GM21526 (cell line): ENCODE results near the gene RASSF8.

ENCODE experiments used
- ATAC-seq: cut with Tn5 transposase; IDR thresholded peaks from one replicate; pipeline ENCODE4 v1.9.1; 2021; ENCODE audit warnings: moderate library complexity; ENCODE audit not compliant: unreplicated experiment, low FRiP score

The RASSF8 gene

DNA sequence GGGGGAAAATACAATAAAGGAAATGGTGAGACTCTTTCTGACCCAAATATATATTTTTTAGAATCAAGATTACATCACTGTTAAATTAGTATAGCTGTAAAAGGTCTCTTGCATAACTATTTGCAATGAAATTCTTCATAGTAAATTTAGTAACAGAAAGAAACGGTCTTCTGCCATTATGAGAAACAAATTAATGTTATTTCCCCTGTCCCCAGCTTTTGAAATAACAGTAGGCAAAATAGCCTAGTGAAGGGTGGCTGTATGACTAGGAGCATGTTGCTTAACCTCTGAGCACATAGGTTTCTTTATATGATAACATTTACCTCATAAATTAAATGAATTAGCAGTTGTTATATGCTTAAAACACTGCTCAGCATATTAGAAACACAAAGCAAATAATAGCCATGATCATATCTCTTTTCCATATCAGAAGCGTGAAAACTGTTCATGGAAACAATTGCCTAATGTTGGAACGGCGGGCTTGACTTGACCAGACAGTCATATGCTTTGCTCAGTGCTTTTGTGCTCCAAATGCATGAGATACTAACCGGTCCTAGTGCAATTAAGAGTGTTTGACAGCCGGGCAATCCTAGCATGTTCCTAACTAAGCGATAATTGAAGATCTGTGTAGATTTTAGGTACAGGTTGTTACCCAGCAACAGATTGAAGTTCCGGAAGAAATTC, 142.3 kb downstream of the RASSF8 start:
- ATAC-seq: no peak

DNA sequence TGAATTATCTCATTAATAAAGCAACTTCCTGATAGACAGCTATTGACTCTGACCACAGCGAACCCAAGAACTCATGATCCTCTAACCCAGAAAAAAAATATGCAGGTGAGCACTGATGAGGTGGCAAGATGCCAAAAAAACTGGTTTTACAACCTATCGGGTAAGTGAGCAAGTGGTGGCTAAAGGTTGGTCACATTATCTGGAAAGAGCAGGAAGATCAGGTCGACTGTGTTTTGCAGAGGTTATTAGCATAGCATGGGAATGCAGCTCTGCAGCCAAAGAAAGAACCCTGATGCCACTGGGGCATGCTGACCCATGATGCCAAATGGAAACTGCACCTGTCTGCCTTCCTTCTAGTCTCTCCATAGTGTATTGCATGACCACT, 142.9 kb downstream of the RASSF8 start:
- no peak for ATAC-seq

DNA sequence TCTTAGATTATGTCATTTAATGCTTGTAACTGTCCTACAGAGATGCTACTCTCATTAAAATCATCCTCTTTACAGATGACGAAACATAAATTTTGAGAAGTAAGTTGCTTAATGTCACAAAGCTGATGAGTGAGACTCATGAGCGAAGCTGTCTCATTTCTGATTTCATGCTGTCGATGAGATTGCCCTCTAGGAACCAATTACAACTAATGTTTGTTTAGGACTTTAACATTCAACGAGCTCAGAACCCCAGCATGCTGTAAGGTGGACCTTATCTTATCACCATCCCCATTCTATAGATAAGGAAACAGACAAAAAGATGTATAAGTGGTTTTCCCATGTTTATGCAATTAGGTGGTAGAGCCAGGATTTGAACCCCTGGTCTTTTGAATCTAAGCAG, 143.3 kb downstream of the RASSF8 start:
- no peak for ATAC-seq

DNA sequence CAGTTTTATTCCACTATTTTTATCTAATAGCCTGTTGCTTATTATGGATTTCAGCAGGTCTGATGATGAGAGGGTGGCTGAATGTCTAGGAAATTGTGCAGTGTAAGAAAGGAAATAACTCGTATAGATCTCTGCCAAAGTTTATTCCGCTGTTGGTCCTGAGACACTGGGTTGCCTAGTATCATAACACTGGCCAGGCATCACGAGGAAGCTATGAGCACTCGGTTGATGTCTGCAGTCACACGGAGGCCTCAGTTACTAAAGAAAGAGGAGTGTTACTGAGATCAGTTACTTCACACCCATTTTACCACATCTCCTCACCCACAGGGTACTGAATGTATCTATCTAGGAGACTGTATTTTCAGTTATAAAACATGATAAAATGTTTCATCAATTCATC, 144.5 kb downstream of the RASSF8 start:
- ATAC-seq: no peak

DNA sequence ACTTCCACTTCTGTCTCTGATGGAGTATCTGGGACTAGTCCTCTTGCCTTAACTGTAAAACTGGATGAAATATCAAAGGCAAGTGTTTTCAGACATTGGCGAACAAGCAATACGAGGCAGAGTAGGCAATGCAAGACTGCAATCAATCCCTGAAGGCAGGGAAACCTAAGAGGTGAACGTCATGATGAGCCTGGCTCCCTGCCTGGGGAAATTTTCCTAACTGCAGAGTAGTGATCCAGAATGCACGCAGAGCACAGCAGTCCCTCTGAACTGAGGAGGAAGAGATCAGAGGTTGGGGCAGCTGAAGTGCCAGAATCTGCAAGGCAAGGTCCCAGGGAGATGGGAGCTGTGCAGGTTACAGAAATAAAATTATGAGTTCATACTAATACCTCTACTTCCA, 147.9 kb downstream of the RASSF8 start:
- no peak for ATAC-seq

DNA sequence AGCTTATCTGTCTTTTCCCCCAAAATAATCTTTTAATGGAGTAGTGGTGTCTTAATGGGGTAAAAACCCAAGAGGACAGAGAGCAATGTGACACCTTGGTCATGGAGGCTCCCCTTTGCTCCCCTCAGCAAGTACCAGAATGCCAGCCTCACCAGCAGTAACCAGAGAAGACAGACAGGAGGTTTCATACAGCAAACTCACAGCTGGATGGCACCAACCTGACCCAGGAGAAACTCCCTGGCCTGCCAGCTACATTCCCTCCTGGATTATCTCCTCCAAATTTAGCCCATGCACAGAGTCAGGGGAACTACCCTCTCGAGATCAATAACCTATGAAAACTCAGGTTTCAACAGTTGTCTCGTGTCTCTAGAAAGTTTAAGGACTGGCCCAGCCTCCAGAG, 150.4 kb downstream of the RASSF8 start:
- no peak for ATAC-seq

DNA sequence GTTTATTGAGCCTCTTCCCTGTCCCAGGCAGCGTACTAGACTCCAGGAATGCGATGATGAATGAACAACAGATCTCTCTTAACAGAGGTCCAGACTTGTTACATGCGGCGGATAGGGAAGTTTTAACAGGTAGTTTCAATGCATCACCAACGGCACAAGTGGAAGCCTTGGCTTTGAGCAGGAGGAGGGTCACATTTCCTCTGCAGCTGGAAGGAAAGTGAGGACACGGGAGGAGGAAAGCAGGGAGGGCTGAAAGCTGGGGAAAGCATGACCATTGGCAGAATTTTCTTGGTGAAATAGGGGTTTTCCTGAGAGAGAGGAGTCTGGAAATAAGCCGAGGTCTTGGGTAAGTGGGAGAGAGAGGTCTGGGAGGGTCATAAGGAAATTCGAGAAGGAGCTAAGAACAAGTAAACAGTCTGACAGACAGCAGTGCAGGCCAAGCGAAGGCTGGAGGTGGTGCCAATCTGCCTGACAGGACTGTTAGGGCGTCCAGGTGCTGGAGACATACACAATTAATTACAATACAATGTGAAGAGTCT, 150.9 kb downstream of the RASSF8 start:
- no peak for ATAC-seq

DNA sequence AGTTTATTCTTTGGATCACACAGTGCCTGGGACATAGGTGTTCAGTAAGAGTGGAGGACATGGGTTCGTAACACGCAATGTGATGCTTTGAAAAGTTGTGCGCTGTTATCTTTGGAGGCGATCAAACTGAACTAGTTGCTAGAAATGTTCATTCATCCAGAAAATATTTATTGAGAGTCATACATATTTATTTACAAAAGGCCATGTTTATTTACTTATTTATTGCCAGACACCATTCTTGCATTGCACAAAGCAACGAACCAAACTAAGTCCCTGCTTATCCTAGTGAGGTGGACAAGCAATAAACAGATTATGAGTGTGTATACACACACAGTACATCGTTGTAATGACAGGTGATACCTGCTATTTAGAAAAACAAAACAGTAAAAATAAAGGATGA, 153.8 kb downstream of the RASSF8 start:
- ATAC-seq: no peak

DNA sequence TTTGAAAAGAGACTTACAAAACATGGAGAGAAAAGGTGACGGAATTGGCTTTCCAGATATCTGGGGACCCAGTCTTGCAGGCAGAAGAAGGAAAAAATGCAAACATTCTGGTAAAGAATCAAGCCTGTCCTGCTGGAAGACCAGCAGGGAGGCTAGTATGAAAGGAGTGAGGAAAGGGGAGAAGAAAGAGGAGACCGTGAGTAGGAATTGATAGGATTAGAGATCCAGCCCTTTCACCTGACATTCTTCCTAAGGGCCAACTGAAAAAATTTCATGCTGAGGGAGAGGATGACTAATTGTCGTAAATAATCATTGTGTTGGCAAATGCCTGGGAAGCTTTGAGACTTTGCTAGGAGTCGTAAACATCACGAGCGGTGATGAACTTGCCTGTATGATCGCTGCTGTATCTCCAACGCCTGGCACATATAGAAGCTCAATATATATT, 154.2 kb downstream of the RASSF8 start:
- no peak for ATAC-seq

DNA sequence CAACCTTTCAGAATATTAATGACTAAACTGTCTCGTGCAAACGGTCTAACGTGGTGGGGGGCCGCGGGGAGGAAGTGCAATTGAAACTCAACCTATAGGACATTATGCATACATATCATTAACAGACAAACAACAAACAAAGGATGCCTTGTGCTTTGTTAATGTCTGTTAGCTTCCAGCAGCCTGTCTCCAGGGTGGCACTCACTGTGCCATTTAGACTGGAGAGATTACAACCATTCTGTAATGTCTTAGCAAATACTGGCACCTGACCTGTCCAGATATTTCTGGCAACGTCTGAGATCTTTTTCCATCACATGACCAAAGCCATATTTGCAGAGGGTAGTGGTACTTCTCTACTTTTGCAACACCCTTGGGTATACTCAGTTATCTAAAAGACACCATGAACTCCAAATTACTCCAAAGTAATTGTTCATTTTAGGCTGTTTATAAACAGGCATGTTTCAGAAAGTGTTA, 154.7 kb downstream of the RASSF8 start:
- no peak for ATAC-seq

DNA sequence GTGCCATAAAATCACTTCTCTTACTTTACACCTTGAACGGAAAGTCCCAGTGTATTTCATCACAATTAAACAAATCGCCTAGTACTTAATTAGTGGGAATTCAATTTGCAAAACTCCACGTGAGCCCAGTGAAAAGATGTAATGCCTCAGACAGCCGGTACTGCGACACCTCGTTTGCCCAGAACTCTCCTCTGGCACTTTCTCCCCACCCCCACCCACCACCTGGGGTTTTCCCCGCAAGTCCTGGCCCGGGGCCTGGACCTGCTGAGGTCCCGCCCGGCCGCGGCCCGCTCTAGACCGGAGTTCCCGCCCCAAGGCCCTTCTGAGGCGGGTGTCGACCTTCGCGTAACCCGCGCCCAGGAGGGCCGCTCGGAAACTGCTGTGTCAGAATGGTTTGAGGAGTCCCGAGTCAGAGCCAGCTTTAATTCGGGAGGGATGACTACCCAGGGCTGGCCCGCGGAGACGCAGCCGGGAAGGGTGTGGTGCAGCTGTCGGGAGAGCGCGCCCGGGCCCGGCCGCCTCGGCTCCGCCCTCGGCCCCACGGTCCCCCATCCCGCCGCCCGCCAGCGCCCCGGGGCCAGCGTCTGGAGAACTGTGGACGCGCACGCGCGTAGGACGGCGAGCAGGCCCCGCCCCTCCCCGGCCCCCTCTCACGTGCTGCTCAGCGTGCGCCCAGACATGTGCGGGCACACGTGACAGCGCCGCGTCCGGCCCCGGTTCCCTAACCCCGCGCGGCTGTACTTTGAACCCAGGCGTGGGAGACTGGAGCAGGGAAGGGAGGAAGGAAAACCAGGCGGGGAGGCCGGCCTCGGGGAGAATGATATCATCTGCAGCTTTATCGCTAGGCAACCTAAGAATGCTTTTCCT, 155.6 kb downstream of the RASSF8 start:
- peak; percentile 79 for ATAC-seq

DNA sequence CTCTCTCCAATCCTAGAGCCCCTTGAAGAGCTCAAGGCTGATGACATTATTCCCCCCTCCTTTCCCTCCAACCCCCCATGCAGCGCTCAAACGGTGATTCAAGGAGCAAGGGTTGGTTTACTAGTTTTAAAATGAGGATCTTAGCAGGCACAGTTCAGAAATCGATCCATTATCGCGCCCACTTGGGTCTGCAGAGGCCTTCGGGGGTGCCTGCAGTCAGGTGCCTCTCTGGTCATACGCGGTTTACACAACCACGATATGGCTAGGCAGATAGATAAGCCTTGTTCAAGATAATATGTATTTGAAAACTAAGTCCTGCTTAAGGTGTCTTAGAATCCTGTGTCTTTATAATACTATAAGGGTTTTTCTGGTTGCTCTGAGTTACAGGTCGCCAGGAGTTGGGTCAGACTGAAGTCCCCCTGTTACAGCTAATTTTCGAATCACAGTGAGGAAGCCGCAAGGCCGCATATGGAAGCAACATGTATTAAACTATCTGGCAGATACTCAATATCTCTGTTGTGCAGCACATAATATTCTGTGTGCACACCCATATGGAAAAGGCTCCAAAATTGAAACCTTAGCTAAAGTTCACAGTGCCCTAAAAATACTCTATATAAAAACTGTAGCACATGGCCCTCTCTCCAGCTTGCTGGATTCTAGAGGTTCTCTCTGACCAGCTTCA, 156.4 kb downstream of the RASSF8 start:
- no peak for ATAC-seq

DNA sequence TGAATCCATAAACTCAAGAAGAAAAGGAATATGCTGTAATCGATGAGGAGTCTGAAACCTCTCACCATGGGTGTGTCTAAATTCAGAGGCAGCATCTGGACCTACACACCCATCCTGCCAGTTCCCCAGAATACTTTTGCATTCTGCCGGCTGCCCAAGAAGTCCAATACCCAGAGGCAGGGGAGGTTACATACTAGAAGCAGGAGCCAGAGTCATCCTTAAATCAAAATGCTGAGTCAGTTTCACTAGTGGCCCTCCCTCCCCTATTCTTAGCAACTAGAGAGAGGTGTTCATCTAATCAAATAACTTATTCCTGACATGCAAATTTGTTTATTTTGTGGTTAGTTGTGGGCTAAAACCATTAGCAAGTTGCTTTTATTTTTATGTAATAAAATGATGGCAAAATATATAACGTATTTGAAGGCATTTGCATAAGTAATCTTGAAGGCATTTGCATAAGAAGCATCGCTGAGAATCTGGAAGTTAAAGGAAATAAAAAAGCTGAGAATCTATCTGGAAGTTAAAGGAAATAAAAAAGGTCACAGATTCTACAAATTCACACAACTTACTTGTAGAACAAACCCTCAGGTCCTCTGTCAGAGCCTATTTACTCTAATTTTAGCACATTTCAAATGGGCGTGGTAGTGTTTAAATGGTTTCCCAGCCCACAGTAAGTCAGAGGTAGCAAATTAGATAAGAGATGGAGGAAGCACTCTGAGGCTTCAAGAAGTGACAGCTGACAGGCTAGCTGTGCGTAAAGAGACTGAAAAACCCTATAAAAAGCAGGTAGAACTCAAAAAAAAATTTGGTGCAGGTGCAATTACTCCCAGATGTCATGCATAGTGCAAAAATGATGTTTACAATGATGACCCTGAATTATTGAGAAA, 158.6 kb downstream of the RASSF8 start:
- ATAC-seq: no peak

DNA sequence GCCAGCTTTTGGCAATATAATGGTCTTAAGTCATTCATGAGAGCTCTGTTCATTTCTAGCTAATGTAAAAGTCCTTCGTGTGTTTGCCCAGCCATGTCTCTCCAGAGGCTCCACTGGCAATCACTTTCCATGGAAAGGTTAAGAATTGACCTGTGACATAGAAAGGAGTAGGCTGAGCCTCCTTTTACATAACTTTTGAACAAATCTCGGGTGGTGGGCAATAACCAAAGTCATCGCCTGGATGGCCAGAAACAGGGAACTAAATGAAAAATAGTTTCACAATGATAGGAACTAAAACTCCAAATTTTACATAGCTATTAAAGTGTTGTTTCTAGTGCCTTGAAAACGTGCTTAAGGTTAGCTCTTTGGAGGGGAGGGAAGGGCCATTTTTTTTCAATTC, 159.8 kb downstream of the RASSF8 start:
- ATAC-seq: no peak

DNA sequence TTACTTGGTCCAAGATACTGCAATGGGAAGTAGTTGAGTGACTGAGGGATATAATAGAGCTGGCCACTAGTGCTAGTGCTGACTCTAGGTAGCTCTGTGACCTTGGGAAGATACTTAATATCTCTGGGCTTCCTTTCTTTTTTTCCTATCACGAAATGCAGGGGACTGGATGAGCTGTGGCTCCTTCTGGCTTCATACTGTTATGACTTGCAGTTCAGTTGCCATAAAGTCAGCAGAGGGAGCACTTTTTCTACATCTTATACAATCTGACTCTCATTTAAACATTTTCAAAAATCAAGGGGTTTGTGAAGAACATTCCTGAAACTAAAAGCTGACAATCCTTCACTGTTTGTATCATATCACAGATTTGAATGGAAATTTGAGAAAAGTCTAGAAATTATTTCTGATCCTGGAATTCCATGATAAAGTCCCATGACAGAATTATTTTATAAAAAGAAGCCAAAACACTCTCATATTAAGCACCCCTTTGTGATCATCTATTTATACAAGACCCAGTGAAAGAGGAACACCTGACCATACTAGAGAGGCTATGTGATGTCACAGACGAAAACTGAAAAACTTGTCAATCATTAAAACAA, 161.0 kb downstream of the RASSF8 start:
- no peak for ATAC-seq

DNA sequence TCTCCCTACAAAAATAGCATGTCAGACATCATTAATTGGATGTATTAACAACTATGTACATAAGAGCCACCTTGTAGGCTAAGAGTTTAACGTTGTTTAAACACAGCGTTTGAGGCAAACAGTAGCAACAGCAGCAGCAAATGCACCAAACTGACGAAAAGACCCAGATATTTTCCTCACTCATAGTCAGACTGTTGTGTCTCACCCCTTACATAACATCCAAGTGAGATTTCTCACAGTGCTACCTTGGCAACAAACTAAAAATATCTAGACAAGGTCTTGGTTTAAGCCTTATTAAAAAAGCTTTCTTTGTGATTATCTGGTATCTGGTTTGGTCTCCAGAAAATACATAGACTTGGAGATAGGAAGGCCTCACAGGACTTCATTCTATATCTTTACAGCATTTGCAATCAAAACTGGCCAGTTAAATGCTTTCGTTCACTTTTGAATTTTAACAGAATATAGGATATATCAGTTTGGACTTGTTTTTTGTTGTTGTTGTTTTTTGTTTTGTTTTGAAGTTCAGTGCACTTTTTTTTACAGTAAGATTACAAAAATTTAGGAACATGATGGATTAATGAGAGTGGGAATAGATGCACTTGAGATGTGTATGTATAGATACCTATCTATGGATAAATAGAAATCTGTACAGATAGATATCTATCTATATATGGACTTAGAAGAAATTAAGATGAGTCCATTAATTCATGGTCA, 162.2 kb downstream of the RASSF8 start:
- no peak for ATAC-seq

DNA sequence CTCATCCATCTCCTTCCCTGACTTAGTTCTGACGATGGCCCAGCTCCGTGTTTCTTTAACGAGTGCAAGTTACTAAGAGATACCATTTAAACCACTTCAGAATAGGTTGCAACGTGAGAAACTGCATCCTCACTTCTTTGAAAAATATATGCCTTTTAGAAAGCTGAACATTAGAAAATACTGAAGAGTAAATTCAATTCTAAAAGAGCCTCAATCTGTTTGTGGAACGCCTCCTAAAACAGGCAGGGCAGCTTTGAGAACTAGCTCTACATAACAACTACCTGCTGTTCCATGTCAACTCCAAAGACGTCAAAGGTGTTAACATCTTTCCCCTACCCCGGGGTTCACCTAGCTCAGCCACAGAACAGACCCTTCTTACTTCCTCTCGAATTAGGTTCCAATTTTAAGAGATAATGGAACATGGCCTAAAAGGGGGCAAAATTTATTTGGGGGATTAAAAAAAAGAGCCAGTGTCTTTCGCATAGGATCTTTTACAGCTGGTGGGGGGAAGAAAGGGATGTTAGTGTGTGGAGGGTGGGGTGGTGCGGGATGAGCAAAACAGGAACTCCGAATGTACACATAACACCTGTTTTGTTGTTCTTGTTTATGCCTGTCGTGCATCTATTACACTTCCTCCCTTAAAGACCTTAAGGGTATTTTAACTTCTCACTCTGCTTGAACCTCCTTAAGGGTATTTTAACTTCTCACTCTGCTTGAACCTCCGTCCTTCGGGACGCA, 163.0 kb downstream of the RASSF8 start:
- ATAC-seq: no peak

DNA sequence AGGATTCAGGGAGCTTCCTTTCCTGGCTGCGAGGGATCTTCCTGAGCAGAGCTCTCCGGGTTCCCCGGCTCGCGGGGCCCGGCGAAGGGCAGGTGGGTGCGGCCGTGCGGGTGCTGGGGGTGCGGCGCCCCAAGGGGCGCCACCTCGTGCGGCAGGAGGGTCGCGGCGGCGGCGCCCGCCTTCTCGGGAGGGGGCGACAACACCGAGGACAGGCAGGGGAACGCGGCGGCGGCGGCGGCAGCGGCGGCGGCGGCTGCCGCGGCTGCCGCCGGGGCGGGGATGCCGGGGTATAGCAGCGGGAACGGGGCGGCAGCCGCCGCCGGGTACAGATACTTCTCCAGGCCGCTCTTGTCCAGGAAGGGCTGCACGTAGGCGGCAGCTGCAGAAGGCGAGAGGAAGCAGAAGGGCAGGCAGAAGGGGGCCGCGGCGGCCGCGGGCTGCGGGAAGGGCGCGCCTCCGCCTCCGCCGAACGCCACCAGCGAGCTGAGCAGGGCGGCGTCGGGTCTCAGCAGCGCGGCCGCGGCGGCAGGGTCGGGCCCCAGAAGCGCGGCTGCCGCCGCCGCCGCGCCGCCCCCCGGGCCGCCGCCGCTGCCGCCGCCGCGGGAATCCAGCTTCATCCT, 163.7 kb downstream of the RASSF8 start:
- ATAC-seq: peak; percentile 37
